Measurements from ENCODE around the gene COPB2.
A peak's percentile ranks its signal among the peaks of the same experiment; 100 is the strongest.

The COPB2 gene

GRCh38 chr3:139329364-139329850 lies 60.0 kb downstream of the COPB2 start:
- Histone ChIP-seq H3K4me3 (ENCODE audit: severe bottlenecking) (no peak overlapping the region), H3K27ac (ENCODE audit: poor library complexity, severe bottlenecking) (no peak overlapping the region)

DNA sequence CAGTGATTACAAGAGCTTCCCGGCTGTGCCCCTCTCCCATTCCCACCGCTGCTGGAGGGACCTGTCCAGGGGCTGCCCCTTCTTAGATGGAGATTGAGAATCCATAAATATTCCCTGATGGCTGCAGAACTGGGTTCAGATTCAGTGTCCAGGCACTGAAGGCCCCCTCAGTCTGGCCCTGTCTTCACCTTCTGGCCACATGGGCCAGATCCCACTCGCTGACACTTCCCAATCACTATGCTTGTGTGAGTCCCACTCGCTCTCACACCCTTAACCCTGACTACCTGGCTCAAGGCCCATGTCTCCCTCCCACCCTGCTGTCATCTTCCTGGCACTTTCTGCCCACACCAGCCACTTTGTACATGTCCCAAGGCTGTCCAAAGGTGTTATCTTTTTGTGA lies 61.1 kb downstream of the COPB2 start:
- TF ChIP-seq, protein P1, sequence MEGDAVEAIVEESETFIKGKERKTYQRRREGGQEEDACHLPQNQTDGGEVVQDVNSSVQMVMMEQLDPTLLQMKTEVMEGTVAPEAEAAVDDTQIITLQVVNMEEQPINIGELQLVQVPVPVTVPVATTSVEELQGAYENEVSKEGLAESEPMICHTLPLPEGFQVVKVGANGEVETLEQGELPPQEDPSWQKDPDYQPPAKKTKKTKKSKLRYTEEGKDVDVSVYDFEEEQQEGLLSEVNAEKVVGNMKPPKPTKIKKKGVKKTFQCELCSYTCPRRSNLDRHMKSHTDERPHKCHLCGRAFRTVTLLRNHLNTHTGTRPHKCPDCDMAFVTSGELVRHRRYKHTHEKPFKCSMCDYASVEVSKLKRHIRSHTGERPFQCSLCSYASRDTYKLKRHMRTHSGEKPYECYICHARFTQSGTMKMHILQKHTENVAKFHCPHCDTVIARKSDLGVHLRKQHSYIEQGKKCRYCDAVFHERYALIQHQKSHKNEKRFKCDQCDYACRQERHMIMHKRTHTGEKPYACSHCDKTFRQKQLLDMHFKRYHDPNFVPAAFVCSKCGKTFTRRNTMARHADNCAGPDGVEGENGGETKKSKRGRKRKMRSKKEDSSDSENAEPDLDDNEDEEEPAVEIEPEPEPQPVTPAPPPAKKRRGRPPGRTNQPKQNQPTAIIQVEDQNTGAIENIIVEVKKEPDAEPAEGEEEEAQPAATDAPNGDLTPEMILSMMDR (IDR thresholded peaks at IDR 0.05; ENCODE audit: poor library complexity, severe bottlenecking): no peak
- peaks cover 18% of the 10 kb centered on the region for H3K27me3 ChIP-seq (ENCODE audit: insufficient read depth, poor library complexity, severe bottlenecking)
- no peaks in the 10 kb centered on the region for H3K4me1 ChIP-seq (ENCODE audit: insufficient read depth, poor library complexity, severe bottlenecking)
- ATAC-seq (ENCODE audit: low read depth) (no peak), DNase-seq (ENCODE audit: low spot score) (no peak)
- H3K27ac ChIP-seq (ENCODE audit: poor library complexity, severe bottlenecking): no peak overlapping the region
- H3K4me3 ChIP-seq (ENCODE audit: severe bottlenecking): no peak overlapping the region
- H3K36me3 ChIP-seq (ENCODE audit: low read depth): no peaks in the 10 kb centered on the region
- no peaks in the 10 kb centered on the region for H3K9me3 ChIP-seq (ENCODE audit: severe bottlenecking)

More at GRCh38 chr3:139329364-139329850, 60.0 kb downstream of the COPB2 start:
- TF ChIP-seq, protein P1 (IDR thresholded peaks at IDR 0.05; ENCODE audit: poor library complexity, severe bottlenecking): peak; percentile 97
- Histone ChIP-seq H3K4me1 (ENCODE audit: insufficient read depth, poor library complexity, severe bottlenecking) (no peaks in the 10 kb centered on the region), H3K27me3 (ENCODE audit: insufficient read depth, poor library complexity, severe bottlenecking) (peaks cover 18% of the 10 kb centered on the region), H3K9me3 (ENCODE audit: severe bottlenecking) (no peaks in the 10 kb centered on the region), H3K36me3 (ENCODE audit: low read depth) (no peaks in the 10 kb centered on the region)
- ATAC-seq (ENCODE audit: low read depth) (peak; percentile 96), DNase-seq (ENCODE audit: low spot score) (peak; percentile 79)

DNA sequence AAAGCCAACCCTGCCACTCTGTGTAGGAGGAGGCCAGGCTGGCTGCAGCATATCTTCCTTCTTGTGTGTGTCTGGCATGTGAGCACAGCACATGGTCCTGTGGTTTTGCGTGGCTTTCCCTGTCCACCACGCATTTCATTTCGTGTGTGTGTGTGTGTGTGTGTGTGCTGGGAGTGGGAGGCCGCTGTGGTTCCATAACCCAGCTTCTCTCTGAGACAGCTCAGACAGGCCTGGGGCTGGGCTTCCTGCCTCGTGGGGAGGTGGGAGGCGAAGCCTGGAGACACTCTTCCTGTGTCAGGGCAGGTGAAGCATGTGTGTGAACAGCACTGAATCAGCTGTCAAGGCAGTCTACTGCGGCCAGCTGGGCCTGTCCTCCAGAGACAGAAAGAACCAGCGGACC lies 61.6 kb downstream of the COPB2 start:
- no peak for DNase-seq (ENCODE audit: low spot score)
- no peaks in the 10 kb centered on the region for H3K4me1 ChIP-seq (ENCODE audit: insufficient read depth, poor library complexity, severe bottlenecking)
- H3K27ac ChIP-seq (ENCODE audit: poor library complexity, severe bottlenecking): no peak overlapping the region
- H3K4me3 ChIP-seq (ENCODE audit: severe bottlenecking): no peak overlapping the region
- peaks cover 17% of the 10 kb centered on the region for H3K27me3 ChIP-seq (ENCODE audit: insufficient read depth, poor library complexity, severe bottlenecking)
- H3K36me3 ChIP-seq (ENCODE audit: low read depth): no peaks in the 10 kb centered on the region
- ATAC-seq (ENCODE audit: low read depth): no peak
- TF ChIP-seq, protein P1 (IDR thresholded peaks at IDR 0.05; ENCODE audit: poor library complexity, severe bottlenecking): no peak
- no peaks in the 10 kb centered on the region for H3K9me3 ChIP-seq (ENCODE audit: severe bottlenecking)

DNA sequence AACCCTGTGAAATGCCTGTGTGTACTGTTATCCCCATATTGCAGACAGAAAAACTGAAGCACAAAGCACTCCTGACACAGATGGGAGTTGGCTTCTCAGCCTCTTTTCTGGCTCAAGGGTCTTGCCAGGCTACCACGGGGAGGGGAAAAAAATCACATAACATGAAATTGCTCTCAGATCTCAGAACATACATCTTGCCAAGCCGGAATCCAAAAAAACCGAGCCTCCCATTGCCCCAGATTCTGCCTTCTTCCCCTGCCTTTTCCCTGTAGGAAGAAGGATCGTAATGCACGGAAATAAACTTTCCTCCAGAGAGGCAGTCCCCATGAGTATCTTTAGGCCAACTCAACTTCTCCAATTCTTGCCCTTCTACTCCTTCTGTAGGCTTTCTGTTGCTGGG lies 62.2 kb downstream of the COPB2 start:
- no peak overlapping the region for H3K27ac ChIP-seq (ENCODE audit: poor library complexity, severe bottlenecking)
- H3K36me3 ChIP-seq (ENCODE audit: low read depth): no peaks in the 10 kb centered on the region
- no peaks in the 10 kb centered on the region for H3K4me1 ChIP-seq (ENCODE audit: insufficient read depth, poor library complexity, severe bottlenecking)
- ATAC-seq (ENCODE audit: low read depth): no peak
- TF ChIP-seq, protein P1 (IDR thresholded peaks at IDR 0.05; ENCODE audit: poor library complexity, severe bottlenecking): no peak
- no peak overlapping the region for H3K4me3 ChIP-seq (ENCODE audit: severe bottlenecking)
- peaks cover 11% of the 10 kb centered on the region for H3K27me3 ChIP-seq (ENCODE audit: insufficient read depth, poor library complexity, severe bottlenecking)
- no peak for DNase-seq (ENCODE audit: low spot score)
- no peaks in the 10 kb centered on the region for H3K9me3 ChIP-seq (ENCODE audit: severe bottlenecking)

DNA sequence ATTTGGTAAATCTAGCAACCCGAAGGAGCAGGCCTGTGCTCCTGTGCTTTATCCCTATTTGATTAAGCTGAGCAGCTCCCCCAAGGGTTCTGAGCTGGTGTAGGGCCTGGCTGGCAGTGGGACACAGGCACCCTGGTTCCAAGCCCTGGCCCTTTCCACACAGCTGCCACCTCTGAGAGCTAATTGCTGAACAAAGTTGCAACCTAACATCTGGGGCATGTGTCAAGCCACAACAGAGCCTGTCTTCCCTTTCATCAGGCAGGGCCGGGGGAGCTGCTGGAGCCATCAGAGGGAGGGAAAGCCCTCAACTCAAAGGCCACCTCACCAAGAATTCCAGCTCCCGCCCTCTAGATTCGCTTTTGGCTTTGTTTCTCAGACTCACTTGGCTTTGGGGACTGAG lies 62.7 kb downstream of the COPB2 start:
- Histone ChIP-seq H3K27ac (ENCODE audit: poor library complexity, severe bottlenecking) (no peak overlapping the region), H3K27me3 (ENCODE audit: insufficient read depth, poor library complexity, severe bottlenecking) (peaks cover 9% of the 10 kb centered on the region), H3K4me1 (ENCODE audit: insufficient read depth, poor library complexity, severe bottlenecking) (no peaks in the 10 kb centered on the region), H3K9me3 (ENCODE audit: severe bottlenecking) (no peaks in the 10 kb centered on the region), H3K36me3 (ENCODE audit: low read depth) (no peaks in the 10 kb centered on the region), H3K4me3 (ENCODE audit: severe bottlenecking) (no peak overlapping the region)
- DNase-seq (ENCODE audit: low spot score): no peak
- no peak for ATAC-seq (ENCODE audit: low read depth)
- TF ChIP-seq, protein P1 (IDR thresholded peaks at IDR 0.05; ENCODE audit: poor library complexity, severe bottlenecking): no peak

All from RWPE2 (cell line).